Mesenchymal stem cell (in vitro differentiated cells and primary cell): ENCODE measurements around the gene TNIP1.

ENCODE experiments used
- DNase-seq: peaks from one replicate; pipeline ENCODE4 v3.0.0-alpha.2; 2013
- H2AFZ ChIP-seq: one replicate; pipeline ENCODE4 v1.6.1; 2013; ENCODE audit warnings: low read depth, mild to moderate bottlenecking, control low read depth, inconsistent platforms, low read length, moderate library complexity
- H2AK5ac ChIP-seq: 2 replicates; pipeline ENCODE4 v1.6.1; 2013; ENCODE audit warnings: low read length, moderate library complexity, mild to moderate bottlenecking, inconsistent platforms; ENCODE audit not compliant: severe bottlenecking
- H2BK120ac ChIP-seq: one replicate; pipeline ENCODE4 v1.6.1; 2013; ENCODE audit warnings: low read depth, mild to moderate bottlenecking, inconsistent platforms, low read length, moderate library complexity
- H2BK12ac ChIP-seq, 2 experiments: one replicate each; pipeline ENCODE4 v1.6.1; 2013; ENCODE audit warnings: inconsistent platforms in 2 of 2, low read length in 2 of 2, mild to moderate bottlenecking in 2 of 2, moderate library complexity in 2 of 2, control low read depth in 1 of 2
- H2BK15ac ChIP-seq: one replicate; pipeline ENCODE4 v1.6.1; 2013; ENCODE audit warnings: mild to moderate bottlenecking, low read depth, inconsistent platforms; ENCODE audit not compliant: poor library complexity, severe bottlenecking
- H2BK5ac ChIP-seq: 2 replicates; pipeline ENCODE4 v1.6.1; 2013; ENCODE audit warnings: low read depth, mild to moderate bottlenecking, low read length, control low read depth, inconsistent platforms; ENCODE audit not compliant: poor library complexity, severe bottlenecking
- H3K14ac ChIP-seq, 2 experiments: one replicate each; pipeline ENCODE4 v1.6.1; 2013; ENCODE audit warnings: inconsistent platforms in 2 of 2, low read length in 2 of 2, control low read depth in 1 of 2, mild to moderate bottlenecking in 1 of 2, moderate library complexity in 1 of 2
- H3K18ac ChIP-seq, 2 experiments: one replicate each; pipeline ENCODE4 v1.6.1; 2013; ENCODE audit warnings: inconsistent platforms in 2 of 2, low read length in 2 of 2, control low read depth in 1 of 2, low read depth in 1 of 2, mild to moderate bottlenecking in 1 of 2
- H3K23ac ChIP-seq, 2 experiments: one replicate each; pipeline ENCODE4 v1.6.1; 2013; ENCODE audit warnings: inconsistent platforms in 2 of 2, low read length in 2 of 2, mild to moderate bottlenecking in 2 of 2, moderate library complexity in 2 of 2, control low read depth in 1 of 2
- H3K27ac ChIP-seq: 2 replicates; pipeline ENCODE4 v1.5.1; 2013; ENCODE audit warnings: mild to moderate bottlenecking, moderate library complexity, low read length, control low read depth, inconsistent platforms; ENCODE audit not compliant: poor library complexity, severe bottlenecking
- H3K27me3 ChIP-seq, 2 experiments: 2 replicates each; pipeline versions ENCODE4 v1.6.1 to v1.7.0; 2013; ENCODE audit warnings: low read length in 2 of 2, mild to moderate bottlenecking in 2 of 2, moderate library complexity in 2 of 2, control low read depth in 1 of 2, inconsistent platforms in 1 of 2; ENCODE audit not compliant: control insufficient read depth in 1 of 2, insufficient read depth in 1 of 2
- H3K36me3 ChIP-seq, 2 experiments: 2 replicates each; pipeline versions ENCODE4 v1.6.1 to v1.7.0; 2013; ENCODE audit warnings: low read length in 2 of 2, control low read depth in 1 of 2, inconsistent platforms in 1 of 2, low read depth in 1 of 2, mild to moderate bottlenecking in 1 of 2; ENCODE audit not compliant: insufficient read depth in 2 of 2, control insufficient read depth in 1 of 2
- H3K4ac ChIP-seq, 2 experiments: one replicate each; pipeline ENCODE4 v1.6.1; 2013; ENCODE audit warnings: inconsistent platforms in 2 of 2, low read length in 2 of 2, mild to moderate bottlenecking in 2 of 2, moderate library complexity in 2 of 2, control low read depth in 1 of 2, low read depth in 1 of 2
- H3K4me1 ChIP-seq: 2 replicates; pipeline ENCODE4 v1.6.1; 2013; ENCODE audit warnings: low read depth, low read length, control low read depth; ENCODE audit not compliant: control insufficient read depth, insufficient read depth
- H3K4me2 ChIP-seq: 2 replicates; pipeline ENCODE4 v1.6.1; 2013; ENCODE audit warnings: low read length, mild to moderate bottlenecking, inconsistent platforms; ENCODE audit not compliant: poor library complexity, severe bottlenecking
- H3K4me3 ChIP-seq, 2 experiments: 2 replicates each; pipeline versions ENCODE4 v1.5.1 to v1.7.0; 2013; ENCODE audit warnings: low read length in 2 of 2, mild to moderate bottlenecking in 2 of 2, control low read depth in 1 of 2, low read depth in 1 of 2; ENCODE audit not compliant: insufficient read depth in 1 of 2
- H3K79me1 ChIP-seq: replicated peaks from 2 replicates; pipeline ENCODE4 v1.6.1; 2013; ENCODE audit warnings: mild to moderate bottlenecking, control low read depth, low read length, inconsistent platforms; ENCODE audit not compliant: poor library complexity, severe bottlenecking
- H3K9ac ChIP-seq: 2 replicates; pipeline ENCODE4 v1.7.0; 2013; ENCODE audit warnings: mild to moderate bottlenecking, low read length, moderate library complexity
- H3K9me3 ChIP-seq: 2 replicates; pipeline ENCODE4 v1.7.0; 2013; ENCODE audit warnings: mild to moderate bottlenecking, low read length; ENCODE audit not compliant: control insufficient read depth
- H4K8ac ChIP-seq: one replicate; pipeline ENCODE4 v1.6.1; 2013; ENCODE audit warnings: inconsistent platforms, mild to moderate bottlenecking, low read length, moderate library complexity
- H4K91ac ChIP-seq: one replicate; pipeline ENCODE4 v1.6.1; 2013; ENCODE audit warnings: mild to moderate bottlenecking, low read length, inconsistent platforms
- WGBS: methylation state at CpG from one replicate; pipeline ENCODE4 v1.1.7; 2013; ENCODE audit warnings: mixed read lengths; 5-methylcytosine and 5-hydroxymethylcytosine counted together

TNIP1 gene

DNA sequence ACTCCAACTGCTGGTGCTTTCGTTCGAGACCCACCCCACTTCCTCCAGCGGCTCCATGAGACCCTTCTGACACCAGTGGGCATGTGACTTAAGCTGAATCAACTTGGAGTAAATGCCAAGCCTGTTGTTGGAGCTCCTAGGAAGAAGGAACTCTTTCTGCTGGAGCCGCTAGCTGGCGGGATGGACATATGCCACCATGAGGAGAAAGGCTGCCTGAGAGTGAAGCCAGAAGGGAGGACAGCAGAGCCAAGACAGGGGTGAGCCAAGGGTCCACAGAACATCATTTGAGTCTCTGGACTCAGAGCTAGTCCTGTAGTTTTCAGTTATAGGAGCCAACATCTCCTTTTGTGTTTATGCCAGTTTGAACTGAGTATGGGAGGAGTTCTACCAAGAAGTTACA is 40.8 kb upstream of the TNIP1 start:
- H2BK12ac ChIP-seq, result no peak overlapping the region
- H3K36me3 ChIP-seq, result peaks cover 84 to 98% of the 10 kb centered on the region in 2 experiments
- no peak overlapping the region for H3K18ac ChIP-seq
- DNase-seq, result no peak
- peaks cover 33% of the 10 kb centered on the region for H3K79me1 ChIP-seq
- H3K23ac ChIP-seq, result no peak overlapping the region
- H3K4me3 ChIP-seq, result no peak overlapping the region
- H4K91ac ChIP-seq, result no peak overlapping the region
- no peak overlapping the region for H3K9ac ChIP-seq
- H3K27ac ChIP-seq, result no peak overlapping the region
- H3K9me3 ChIP-seq, result no peaks in the 10 kb centered on the region
- no peak overlapping the region for H2AFZ ChIP-seq
- no peak overlapping the region for H4K8ac ChIP-seq
- H2BK5ac ChIP-seq, result no peak overlapping the region
- H2AK5ac ChIP-seq, result no peak overlapping the region
- H3K4me2 ChIP-seq, result no peak overlapping the region
- no peak overlapping the region for H2BK120ac ChIP-seq
- no peaks in the 10 kb centered on the region for H3K27me3 ChIP-seq
- peaks cover 24% of the 10 kb centered on the region for H3K4me1 ChIP-seq
- H2BK15ac ChIP-seq, result no peak overlapping the region
- H3K4ac ChIP-seq, result no peak overlapping the region
- no peak overlapping the region for H3K14ac ChIP-seq
- WGBS, result 97% methylated on average over 5 of the region's 5 CpGs

DNA sequence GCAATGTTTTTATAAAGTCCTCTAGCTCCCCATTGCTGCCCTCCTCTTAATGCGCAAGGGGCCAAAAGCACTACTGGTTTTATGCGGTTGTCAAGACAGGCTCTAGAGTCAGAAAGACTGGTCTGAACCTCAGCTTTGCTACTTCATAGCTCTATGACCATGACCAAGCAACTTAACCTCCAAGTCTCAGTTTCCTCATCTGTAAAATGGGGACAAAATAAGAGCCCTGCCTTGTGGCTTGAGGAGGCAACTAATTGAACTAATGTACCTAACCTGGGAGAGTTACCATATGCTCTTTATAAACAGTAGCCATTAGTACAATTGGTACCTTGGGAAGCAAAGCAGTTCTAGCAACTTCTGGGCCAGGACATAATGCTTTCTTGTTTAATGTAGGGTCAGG is 40.3 kb upstream of the TNIP1 start:
- peaks cover 30% of the 10 kb centered on the region for H3K79me1 ChIP-seq

DNA sequence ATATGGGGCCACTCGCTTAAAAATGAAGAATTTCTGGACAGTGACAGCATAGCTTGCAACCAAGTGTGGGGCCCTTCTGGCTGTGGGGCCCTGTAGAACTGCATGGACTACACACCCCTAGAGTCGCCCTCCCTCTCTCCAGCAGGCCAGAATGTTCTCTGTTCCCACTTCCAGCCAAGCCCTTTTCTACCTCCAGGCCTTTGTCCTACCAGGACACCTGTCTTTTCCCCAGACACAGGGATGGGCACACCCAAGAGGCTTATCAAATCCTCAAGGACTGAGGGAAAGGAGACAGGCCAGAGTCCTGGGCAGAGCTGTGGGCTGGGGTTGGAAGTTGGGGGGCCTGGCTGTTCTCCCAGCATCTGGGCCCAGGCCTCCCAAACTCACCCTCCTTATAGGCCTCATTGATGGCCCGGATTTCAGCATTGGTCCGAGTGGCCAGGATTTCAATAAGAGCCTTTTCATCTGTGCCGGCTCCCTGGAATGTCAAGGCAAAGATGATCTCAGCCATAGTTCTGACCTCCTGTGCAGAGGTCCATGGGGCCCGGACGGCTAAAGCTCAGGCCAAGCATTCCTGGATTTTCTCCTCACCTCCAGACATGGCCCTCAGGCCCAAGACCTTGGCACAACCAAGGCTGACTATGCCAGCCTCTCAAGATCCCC is 38.2 kb upstream of the TNIP1 start:
- no peak overlapping the region for H2BK120ac ChIP-seq
- peaks cover 23% of the 10 kb centered on the region for H3K79me1 ChIP-seq
- no peak overlapping the region for H3K18ac ChIP-seq
- no peak overlapping the region for H2BK15ac ChIP-seq
- no peak overlapping the region for H3K9ac ChIP-seq
- H2AFZ ChIP-seq, result no peak overlapping the region
- H3K23ac ChIP-seq, result no peak overlapping the region
- no peak overlapping the region for H3K14ac ChIP-seq
- WGBS, result 93% methylated on average over 7 of the region's 7 CpGs
- no peak overlapping the region for H4K8ac ChIP-seq
- no peak overlapping the region for H3K27ac ChIP-seq
- H3K4me3 ChIP-seq, result no peak overlapping the region
- no peak overlapping the region for H2BK5ac ChIP-seq
- no peak overlapping the region for H4K91ac ChIP-seq
- no peak overlapping the region for H3K4me2 ChIP-seq
- H3K4ac ChIP-seq, result no peak overlapping the region
- H2AK5ac ChIP-seq, result no peak overlapping the region
- peaks cover 13% of the 10 kb centered on the region for H3K4me1 ChIP-seq
- H3K27me3 ChIP-seq, result no peaks in the 10 kb centered on the region
- H3K9me3 ChIP-seq, result no peaks in the 10 kb centered on the region
- DNase-seq, result no peak
- peaks cover 78 to 95% of the 10 kb centered on the region in 2 experiments for H3K36me3 ChIP-seq
- H2BK12ac ChIP-seq, result no peak overlapping the region

More for the DNA sequence above, 40.3 kb upstream of the TNIP1 start:
- WGBS, result 98% methylated on average over 2 of the region's 2 CpGs
- Histone ChIP-seq H3K18ac (no peak overlapping the region), H3K9me3 (no peaks in the 10 kb centered on the region), H3K23ac (no peak overlapping the region), H3K4me2 (no peak overlapping the region), H2BK12ac (no peak overlapping the region), H2AK5ac (no peak overlapping the region), H2BK120ac (no peak overlapping the region), H2BK5ac (no peak overlapping the region), H3K9ac (no peak overlapping the region), H3K36me3 (peaks cover 85 to 100% of the 10 kb centered on the region in 2 experiments), H4K8ac (no peak overlapping the region), H3K27me3 (no peaks in the 10 kb centered on the region), H3K4me3 (no peak overlapping the region), H4K91ac (no peak overlapping the region), H2BK15ac (no peak overlapping the region), H2AFZ (no peak overlapping the region), H3K14ac (no peak overlapping the region), H3K4me1 (peaks cover 20% of the 10 kb centered on the region), H3K27ac (no peak overlapping the region), H3K4ac (no peak overlapping the region)
- no peak for DNase-seq

DNA sequence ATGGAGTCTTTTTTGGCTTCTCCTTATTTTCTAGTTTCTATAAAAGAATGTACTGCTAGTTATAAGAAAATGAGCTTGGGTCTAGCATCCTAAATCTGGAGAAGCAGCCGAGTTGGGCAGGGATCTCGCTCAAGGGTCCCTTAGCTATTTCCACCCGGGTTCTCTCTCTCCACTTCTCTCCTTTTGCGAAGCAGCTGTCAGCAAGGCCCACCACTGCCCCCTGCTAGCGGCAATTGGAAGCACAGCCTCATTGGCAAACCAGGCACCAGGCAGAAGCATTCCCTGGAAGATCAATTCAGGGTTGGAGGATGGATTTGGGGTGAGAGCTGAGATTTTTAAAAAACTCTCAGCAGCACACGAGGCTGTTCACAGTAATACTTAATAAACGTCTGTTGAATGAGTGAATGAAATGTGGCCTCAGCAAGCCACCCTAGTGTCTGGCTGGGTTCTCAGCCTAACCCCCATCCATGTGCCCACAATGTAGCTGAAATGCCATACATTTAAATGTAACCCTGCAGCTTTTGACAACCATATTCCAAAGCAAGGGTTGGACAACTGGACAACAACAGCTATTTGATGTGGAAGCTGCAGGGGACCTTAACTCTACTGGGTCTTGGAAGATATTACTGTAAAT is 34.6 kb upstream of the TNIP1 start:
- Histone ChIP-seq H2BK12ac (no peak overlapping the region), H3K27ac (no peak overlapping the region), H3K27me3 (no peaks in the 10 kb centered on the region), H2BK5ac (no peak overlapping the region), H4K8ac (no peak overlapping the region), H3K14ac (no peak overlapping the region), H3K9ac (no peak overlapping the region), H2AK5ac (no peak overlapping the region), H3K36me3 (peaks cover 66 to 93% of the 10 kb centered on the region in 2 experiments), H2BK120ac (no peak overlapping the region), H3K4me1 (peaks cover 3% of the 10 kb centered on the region), H3K23ac (no peak overlapping the region), H3K18ac (no peak overlapping the region), H3K9me3 (no peaks in the 10 kb centered on the region), H3K4me3 (no peak overlapping the region), H2BK15ac (no peak overlapping the region), H3K79me1 (peaks cover 20% of the 10 kb centered on the region), H3K4me2 (no peak overlapping the region), H2AFZ (no peak overlapping the region), H3K4ac (no peak overlapping the region), H4K91ac (no peak overlapping the region)
- DNase-seq, result peak; percentile 67
- 34% methylated on average over 3 of the region's 7 CpGs for WGBS
